Mucosa of descending colon (tissue), 3 donors: ENCODE results near the gene HMGB4. TPM values are rescaled to one million over a fixed set of nuclear protein-coding genes. Genes with fewer than 3 reads are reported as not detected.

Experiments used
- ATAC-seq: fragments of 200-7000 bp; cut with Tn5 transposase; one replicate; pipeline ENCODE4 v1.9.1; 2020; ENCODE audit warnings: mild to moderate bottlenecking, moderate library complexity
- DNase-seq, 3 donors: peaks; one replicate each; pipeline ENCODE4 v3.0.0-alpha.2; 2020
- H3K36me3 ChIP-seq: fragments of 200-600 bp; one replicate; pipeline ENCODE4 v1.8.0; 2021; ENCODE audit warnings: low read depth, mild to moderate bottlenecking
- H3K4me1 ChIP-seq: fragments of 200-600 bp; one replicate; pipeline ENCODE4 v1.8.0; 2021; ENCODE audit warnings: low read depth, mild to moderate bottlenecking
- H3K4me3 ChIP-seq: fragments of 200-600 bp; one replicate; pipeline ENCODE4 v1.8.0; 2021; ENCODE audit warnings: mild to moderate bottlenecking
- H3K9me3 ChIP-seq: fragments of 200-600 bp; one replicate; pipeline ENCODE4 v1.8.0; 2021; ENCODE audit warnings: mild to moderate bottlenecking
- CTCF ChIP-seq: fragments of 200-600 bp; IDR thresholded peaks from one replicate; pipeline ENCODE4 v1.8.0; 2022; ENCODE audit warnings: antibody characterized with exemption, mild to moderate bottlenecking
- intact Hi-C, 2 donors: fragments of 100-400 bp; cut with DNase I in 1 of 2; cut with micrococcal nuclease in 1 of 2; formaldehyde crosslinking; loops; one replicate each; pipeline versions ENCODE4 v1.11.0 to v1.11.1; 2022; cut with DNase I, micrococcal nuclease
- total RNA-seq, 3 donors: library from RNA; stranded (reverse); fragmentation: NEBNext Ultra II Directional in 2 of 3; extraction: Animal tissue kit (Norgen Biotek cat#: 25700) in 2 of 3; gene quantifications; one replicate each; pipeline versions ENCODE4 v1.2.1 to v1.2.4, GENCODE V29; 2021 to 2023
- donor health status: DM: no; HTN: no; CAD: no; lungs with moderate emphysema.
- donor health status: DM: no; HTN: no; CAD: no.
- donor health status: DM: no; HTN: yes; CAD: no.

HMGB4 gene
- total RNA-seq, 3 donors from 2014 or later: not detected

GRCh38 chr1:33824321-33824720, 39.6 kb upstream of the HMGB4 start:
- TF ChIP-seq CTCF: no peak
- ATAC-seq: no peak

GRCh38 chr1:33824971-33825370, 38.9 kb upstream of the HMGB4 start:
- no peak for ATAC-seq
- intact Hi-C loops: no loop called here

More at GRCh38 chr1:33824321-33824720, 39.6 kb upstream of the HMGB4 start:
- no peaks in the 10 kb centered on the region for H3K4me1 ChIP-seq
- no peaks in the 10 kb centered on the region for H3K36me3 ChIP-seq
- no peaks in the 10 kb centered on the region for H3K9me3 ChIP-seq
- intact Hi-C loops: no loop called here
- no peak overlapping the region for H3K4me3 ChIP-seq
- no peak for DNase-seq

DNA sequence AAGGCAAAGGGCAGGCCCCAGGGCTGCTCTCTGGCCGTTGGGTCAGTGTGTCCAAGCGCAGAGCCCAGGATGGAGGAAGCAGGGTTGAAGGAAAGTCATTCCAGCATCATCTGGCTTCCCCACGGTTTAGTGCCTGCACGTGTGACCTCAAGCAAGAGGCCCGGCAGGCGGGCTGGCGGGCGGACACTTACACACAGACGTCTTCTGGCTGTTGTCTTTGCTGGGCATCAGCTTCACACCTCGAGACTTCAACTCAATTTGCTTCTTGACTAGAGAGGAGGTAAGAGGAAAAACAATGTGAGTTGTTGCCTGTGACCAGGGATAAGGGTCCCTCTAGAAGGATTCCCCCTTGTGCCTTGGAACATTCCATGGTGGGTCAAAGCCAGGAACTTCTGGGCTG, 38.4 kb upstream of the HMGB4 start:
- no peaks in the 10 kb centered on the region for H3K4me1 ChIP-seq
- no peak for DNase-seq
- no peaks in the 10 kb centered on the region for H3K9me3 ChIP-seq
- ATAC-seq: no peak
- no peaks in the 10 kb centered on the region for H3K36me3 ChIP-seq
- TF ChIP-seq CTCF: no peak
- intact Hi-C loops: no loop called here
- H3K4me3 ChIP-seq: no peak overlapping the region

More at GRCh38 chr1:33824971-33825370, 38.9 kb upstream of the HMGB4 start:
- no peak overlapping the region for H3K4me3 ChIP-seq
- TF ChIP-seq CTCF: no peak
- no peaks in the 10 kb centered on the region for H3K9me3 ChIP-seq
- H3K36me3 ChIP-seq: no peaks in the 10 kb centered on the region
- no peaks in the 10 kb centered on the region for H3K4me1 ChIP-seq
- no peak for DNase-seq

DNA sequence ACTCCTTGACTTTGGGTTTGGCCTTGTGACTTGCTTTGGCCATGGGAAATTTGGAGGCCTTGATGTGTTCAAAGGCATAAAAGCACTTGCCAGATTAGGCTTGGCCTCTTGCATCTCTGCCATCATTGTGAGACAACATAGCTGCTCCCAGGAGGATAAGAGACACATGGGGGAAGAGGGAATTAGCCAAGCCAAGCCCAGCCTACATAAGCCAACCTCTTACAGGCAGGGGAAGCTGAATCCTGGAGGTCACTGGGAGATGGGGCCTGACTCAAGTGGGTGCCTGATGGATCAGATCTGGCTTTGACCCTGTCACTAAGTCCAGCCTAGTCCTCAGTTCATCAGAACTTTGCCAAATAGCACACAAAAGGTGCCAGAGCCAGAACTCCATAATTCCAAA, 37.6 kb upstream of the HMGB4 start:
- no peak for ATAC-seq
- Histone ChIP-seq H3K4me1 (no peaks in the 10 kb centered on the region), H3K4me3 (no peak overlapping the region), H3K36me3 (no peaks in the 10 kb centered on the region), H3K9me3 (no peaks in the 10 kb centered on the region)
- intact Hi-C loops: no loop called here
- no peak for TF ChIP-seq CTCF
- DNase-seq: no peak

GRCh38 chr1:33826711-33827110, 37.2 kb upstream of the HMGB4 start:
- ATAC-seq (no peak), DNase-seq (no peak)
- H3K4me1 ChIP-seq: no peaks in the 10 kb centered on the region
- intact Hi-C loops: no loop called here
- TF ChIP-seq CTCF: no peak
- no peaks in the 10 kb centered on the region for H3K36me3 ChIP-seq
- H3K9me3 ChIP-seq: no peaks in the 10 kb centered on the region
- H3K4me3 ChIP-seq: no peak overlapping the region

DNA sequence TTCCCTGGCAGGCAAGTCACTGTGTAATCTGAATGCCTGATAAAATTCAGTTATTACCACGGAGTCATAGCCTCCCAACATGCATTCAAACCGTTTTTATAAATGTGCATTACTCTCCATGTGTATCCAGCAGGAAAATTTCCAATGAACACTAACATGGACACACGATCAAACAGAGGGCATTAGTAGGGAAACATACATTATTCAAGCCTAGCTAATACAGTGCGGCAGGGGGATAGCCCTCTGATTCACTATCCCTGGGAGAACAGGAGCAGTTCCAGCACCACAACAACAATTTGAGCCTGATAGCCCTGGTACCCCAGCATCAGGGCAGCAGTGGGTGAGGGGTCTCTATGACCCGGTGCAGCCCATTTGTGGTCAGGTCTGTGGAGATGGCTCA, 35.8 kb upstream of the HMGB4 start:
- H3K4me3 ChIP-seq: no peak overlapping the region
- no peak for TF ChIP-seq CTCF
- H3K36me3 ChIP-seq: no peaks in the 10 kb centered on the region
- ATAC-seq (no peak), DNase-seq (no peak)
- no peaks in the 10 kb centered on the region for H3K9me3 ChIP-seq
- H3K4me1 ChIP-seq: no peaks in the 10 kb centered on the region
- intact Hi-C loops: no loop called here
